ENCODE data around the gene CFAP45.

GRCh38 chr1:159908031-159908940 lies 8.3 kb upstream of the CFAP45 start:
- TF ChIP-seq REST (IDR thresholded peaks at IDR 0.05; ENCODE audit: insufficient read depth in 1 of 2, low read depth in 2 of 2, low read length in 2 of 2) = no peak
- TF ChIP-seq TAF1 (IDR thresholded peaks at IDR 0.05; ENCODE audit: borderline replicate concordance, insufficient read depth, low read length) = no peak
- TF ChIP-seq FOXP2 (optimal IDR thresholded peaks at IDR 0.05; ENCODE audit: borderline replicate concordance, extremely low read depth, extremely low read length, insufficient read depth) = no peak
- TF ChIP-seq POLR2AphosphoS5 (IDR thresholded peaks at IDR 0.05; ENCODE audit: low read depth, low read length) = no peak
- no peak for TF ChIP-seq SIN3A (IDR thresholded peaks at IDR 0.05; ENCODE audit: borderline replicate concordance, insufficient read depth, low read length)
